Osteoblast (primary cell): ENCODE results near the gene UBXN10. TPM values are rescaled to one million over a fixed set of nuclear protein-coding genes. Genes with fewer than 3 reads are reported as not detected.

Source experiments
- DNase-seq: peaks from one replicate; pipeline ENCODE4 v3.0.0; 2011; ENCODE audit warnings: low spot score, mixed read lengths; ENCODE audit not compliant: insufficient read length; ENCODE audit errors: missing footprints
- H2AFZ ChIP-seq: 2 replicates; pipeline ENCODE4 v1.6.0; 2011; ENCODE audit warnings: mild to moderate bottlenecking, low read length
- H3K27ac ChIP-seq: 2 replicates; pipeline ENCODE4 v1.5.1; 2011; ENCODE audit warnings: mild to moderate bottlenecking, low read depth, low read length, moderate library complexity
- H3K27me3 ChIP-seq: 2 replicates; pipeline ENCODE4 v1.6.0; 2012; ENCODE audit warnings: mild to moderate bottlenecking, control low read depth, inconsistent platforms, low read length, moderate library complexity; ENCODE audit not compliant: insufficient read depth
- H3K36me3 ChIP-seq: 2 replicates; pipeline ENCODE4 v1.5.1; 2011; ENCODE audit warnings: mild to moderate bottlenecking, low read length, control low read depth, moderate library complexity; ENCODE audit not compliant: insufficient read depth
- H3K4me1 ChIP-seq: 2 replicates; pipeline ENCODE4 v1.5.1; 2011; ENCODE audit warnings: mild to moderate bottlenecking, low read length, control low read depth, moderate library complexity; ENCODE audit not compliant: insufficient read depth
- H3K4me2 ChIP-seq: 2 replicates; pipeline ENCODE4 v1.6.0; 2011; ENCODE audit warnings: mild to moderate bottlenecking, low read length; ENCODE audit not compliant: insufficient read depth
- H3K4me3 ChIP-seq: fragments of 200-600 bp; sonication (generic); 3 replicates; pipeline ENCODE4 v1.5.1; 2012; ENCODE audit warnings: mild to moderate bottlenecking, low read length, inconsistent platforms; ENCODE audit not compliant: insufficient read depth
- H3K79me2 ChIP-seq: 2 replicates; pipeline ENCODE4 v1.6.0; 2012; ENCODE audit warnings: mild to moderate bottlenecking, low read length, control low read depth, inconsistent platforms; ENCODE audit not compliant: insufficient read depth
- H3K9me3 ChIP-seq: 2 replicates; pipeline ENCODE4 v1.5.1; 2011; ENCODE audit warnings: low read depth, low read length, control low read depth
- H4K20me1 ChIP-seq: 2 replicates; pipeline ENCODE4 v1.6.0; 2012; ENCODE audit warnings: mild to moderate bottlenecking, low read length, control low read depth; ENCODE audit not compliant: insufficient read depth
- CTCF ChIP-seq: IDR thresholded peaks from 2 replicates; pipeline ENCODE4 v1.5.1; 2011; ENCODE audit warnings: mild to moderate bottlenecking, low read depth, low read length, moderate library complexity; ENCODE audit errors: extremely low read depth
- total RNA-seq: library from RNA; depleted of rRNA; stranded (reverse); fragments of >200 nt; gene quantifications from 2 replicates; pipeline ENCODE4 v1.2.3, GENCODE V29; 2012

UBXN10 gene
- total RNA-seq, 1 donor, result under 0.01 TPM

- no peak overlapping the region for H3K4me3 ChIP-seq
Observed at GRCh38 chr1:20160034-20160433, 25.9 kb upstream of the UBXN10 start.

GRCh38 chr1:20164694-20165202 is 21.1 kb upstream of the UBXN10 start:
- Histone ChIP-seq H3K79me2 (no peaks in the 10 kb centered on the region), H2AFZ (peak overlapping the region; percentile 66), H3K4me1 (peaks cover 2% of the 10 kb centered on the region), H3K4me3 (peak overlapping the region; percentile 50), H3K4me2 (peak overlapping the region; percentile 74), H3K9me3 (peaks cover 13% of the 10 kb centered on the region), H3K36me3 (no peaks in the 10 kb centered on the region), H3K27me3 (peaks cover 8% of the 10 kb centered on the region), H3K27ac (no peak overlapping the region), H4K20me1 (no peaks in the 10 kb centered on the region)
- TF ChIP-seq CTCF, result peak; percentile 26
- peak; percentile 84 for DNase-seq

More at GRCh38 chr1:20160034-20160433, 25.9 kb upstream of the UBXN10 start:
- no peaks in the 10 kb centered on the region for H3K36me3 ChIP-seq
- H4K20me1 ChIP-seq, result no peaks in the 10 kb centered on the region
- H2AFZ ChIP-seq, result no peak overlapping the region
- H3K27me3 ChIP-seq, result peaks cover 4% of the 10 kb centered on the region
- no peak for TF ChIP-seq CTCF
- H3K27ac ChIP-seq, result no peak overlapping the region
- H3K4me2 ChIP-seq, result no peak overlapping the region
- DNase-seq, result peak; percentile 31
- no peaks in the 10 kb centered on the region for H3K79me2 ChIP-seq
- H3K4me1 ChIP-seq, result peaks cover 2% of the 10 kb centered on the region
- peaks cover 22% of the 10 kb centered on the region for H3K9me3 ChIP-seq

GRCh38 chr1:20165522-20165951 is 20.4 kb upstream of the UBXN10 start:
- DNase-seq, result no peak
- H3K36me3 ChIP-seq, result no peaks in the 10 kb centered on the region
- peaks cover 2% of the 10 kb centered on the region for H3K4me1 ChIP-seq
- no peak overlapping the region for H2AFZ ChIP-seq
- H3K27me3 ChIP-seq, result peaks cover 8% of the 10 kb centered on the region
- no peaks in the 10 kb centered on the region for H3K79me2 ChIP-seq
- H4K20me1 ChIP-seq, result no peaks in the 10 kb centered on the region
- no peak overlapping the region for H3K4me3 ChIP-seq
- peaks cover 5% of the 10 kb centered on the region for H3K9me3 ChIP-seq
- no peak overlapping the region for H3K4me2 ChIP-seq
- TF ChIP-seq CTCF, result peak; percentile 55
- H3K27ac ChIP-seq, result no peak overlapping the region

- Histone ChIP-seq H3K27me3 (peaks cover 8% of the 10 kb centered on the region), H3K4me1 (peaks cover 2% of the 10 kb centered on the region), H3K79me2 (no peaks in the 10 kb centered on the region), H3K27ac (no peak overlapping the region), H3K9me3 (peaks cover under 1% of the 10 kb centered on the region), H4K20me1 (no peaks in the 10 kb centered on the region), H3K36me3 (no peaks in the 10 kb centered on the region), H3K4me2 (no peak overlapping the region), H3K4me3 (no peak overlapping the region), H2AFZ (no peak overlapping the region)
- no peak for TF ChIP-seq CTCF
- DNase-seq, result no peak
Observed at GRCh38 chr1:20166051-20166450, 19.8 kb upstream of the UBXN10 start.
